Measurements from ENCODE around the gene SNF8. TPM values are rescaled to one million over a fixed set of nuclear protein-coding genes. Genes with fewer than 3 reads are reported as not detected.
A peak's percentile ranks its signal among the peaks of the same experiment; 100 is the strongest.

Gene SNF8
- total RNA-seq, 1 experiment from 2014 or later: 198 TPM

- peak; percentile 71 for DNase-seq
- BruUV-seq (replicated peaks): no TSS peak
- H3K36me3 Mint-ChIP-seq (ENCODE audit: insufficient read depth, unreplicated experiment): peaks cover 5% of the 10 kb centered on the region
- peak overlapping the region; percentile 10 for H3K4me3 Mint-ChIP-seq (ENCODE audit: low read depth, unreplicated experiment)
- peaks cover 20% of the 10 kb centered on the region for H3K4me1 Mint-ChIP-seq (ENCODE audit: low read depth, unreplicated experiment)
- intact Hi-C loops (cut with micrococcal nuclease; ENCODE audit: unreplicated experiment): no loop called here
- no peak overlapping the region for H3K27ac Mint-ChIP-seq (ENCODE audit: unreplicated experiment)
- no peak for TF ChIP-seq CTCF (IDR thresholded peaks at IDR 0.05; ENCODE audit: unreplicated experiment)
- no peaks in the 10 kb centered on the region for H3K9me3 Mint-ChIP-seq (ENCODE audit: low read depth, unreplicated experiment)
- CTCF ChIA-PET: interaction anchor here (0.6 to 3.9 kb wide), 11 partner anchors 9 to 1060 kb away, joined by 3 to 20 read pairs (median 3); partner anchors contain the start of gene HOXB13
- H3K27me3 Mint-ChIP-seq (ENCODE audit: unreplicated experiment): peaks cover 48% of the 10 kb centered on the region
Measured at GRCh38 chr17:48961516-48962233, 17.0 kb upstream of the SNF8 start.

GRCh38 chr17:48960834-48961515 lies 16.3 kb upstream of the SNF8 start:
- Mint-ChIP-seq H3K27me3 (ENCODE audit: unreplicated experiment) (peaks cover 41% of the 10 kb centered on the region), H3K9me3 (ENCODE audit: low read depth, unreplicated experiment) (no peaks in the 10 kb centered on the region), H3K4me1 (ENCODE audit: low read depth, unreplicated experiment) (peaks cover 20% of the 10 kb centered on the region), H3K36me3 (ENCODE audit: insufficient read depth, unreplicated experiment) (peaks cover 9% of the 10 kb centered on the region), H3K27ac (ENCODE audit: unreplicated experiment) (no peak overlapping the region), H3K4me3 (ENCODE audit: low read depth, unreplicated experiment) (peak overlapping the region; percentile 10)
- no peak for DNase-seq
- intact Hi-C loops (cut with micrococcal nuclease; ENCODE audit: unreplicated experiment): no loop called here
- CTCF ChIA-PET: interaction anchor here (0.5 to 3.9 kb wide), 10 partner anchors 10 to 1059 kb away, joined by 3 to 20 read pairs (median 4); no protein-coding TSS in a partner anchor
- no peak for TF ChIP-seq CTCF (IDR thresholded peaks at IDR 0.05; ENCODE audit: unreplicated experiment)
- no TSS peak for BruUV-seq (replicated peaks)

- peak; percentile 73 for DNase-seq
- H3K9me3 Mint-ChIP-seq (ENCODE audit: low read depth, unreplicated experiment): no peaks in the 10 kb centered on the region
- H3K27me3 Mint-ChIP-seq (ENCODE audit: unreplicated experiment): peaks cover 11% of the 10 kb centered on the region
- CTCF ChIA-PET: interaction anchor here (0.6 to 1.6 kb wide), 9 partner anchors 8 to 275 kb away, joined by 3 to 20 read pairs (median 4); partner anchors contain the start of genes ATP5MC1 and SNF8
- H3K4me3 Mint-ChIP-seq (ENCODE audit: low read depth, unreplicated experiment): no peak overlapping the region
- peaks cover 10% of the 10 kb centered on the region for H3K4me1 Mint-ChIP-seq (ENCODE audit: low read depth, unreplicated experiment)
- intact Hi-C loops (cut with micrococcal nuclease; ENCODE audit: unreplicated experiment): loop anchor here (1.0 kb wide), 1 partner anchor 78 kb away; no protein-coding TSS in a partner anchor
- peak; percentile 63 for TF ChIP-seq CTCF (IDR thresholded peaks at IDR 0.05; ENCODE audit: unreplicated experiment)
- peaks cover 5% of the 10 kb centered on the region for H3K36me3 Mint-ChIP-seq (ENCODE audit: insufficient read depth, unreplicated experiment)
- no peak overlapping the region for H3K27ac Mint-ChIP-seq (ENCODE audit: unreplicated experiment)
- no TSS peak for BruUV-seq (replicated peaks)
Measured at GRCh38 chr17:48954300-48954755, 9.7 kb upstream of the SNF8 start.

GRCh38 chr17:48952904-48953303 lies 8.3 kb upstream of the SNF8 start:
- H3K27me3 Mint-ChIP-seq (ENCODE audit: unreplicated experiment): no peaks in the 10 kb centered on the region
- no peak for DNase-seq
- peaks cover 5% of the 10 kb centered on the region for H3K36me3 Mint-ChIP-seq (ENCODE audit: insufficient read depth, unreplicated experiment)
- CTCF ChIA-PET: interaction anchor here (0.6 to 1.2 kb wide), 7 partner anchors 51 to 1049 kb away, joined by 3 to 5 read pairs (median 4); no protein-coding TSS in a partner anchor
- no TSS peak for BruUV-seq (replicated peaks)
- H3K9me3 Mint-ChIP-seq (ENCODE audit: low read depth, unreplicated experiment): no peaks in the 10 kb centered on the region
- no peak for TF ChIP-seq CTCF (IDR thresholded peaks at IDR 0.05; ENCODE audit: unreplicated experiment)
- no peak overlapping the region for H3K27ac Mint-ChIP-seq (ENCODE audit: unreplicated experiment)
- intact Hi-C loops (cut with micrococcal nuclease; ENCODE audit: unreplicated experiment): no loop called here
- peaks cover 10% of the 10 kb centered on the region for H3K4me1 Mint-ChIP-seq (ENCODE audit: low read depth, unreplicated experiment)
- H3K4me3 Mint-ChIP-seq (ENCODE audit: low read depth, unreplicated experiment): no peak overlapping the region

Data from Calu3 (cell line).